OCI-LY7 (cell line): ENCODE measurements around the gene ULK3. TPM values are rescaled to one million over a fixed set of nuclear protein-coding genes. Genes with fewer than 3 reads are reported as not detected.

Experiments used
- BruUV-seq: library from RNA; stranded (reverse); fragments of 400-500 nt; replicated peaks from 2 replicates; lab custom pipeline; 2021; lab: Mats Ljungman, UMichigan
- CTCF ChIA-PET: fragments of 300-600 bp; sonication (Branson Sonifier 250); formaldehyde crosslinking; loops from one replicate; lab custom pipeline; 2022; ENCODE audit warnings: antibody characterized with exemption; ENCODE audit not compliant: unreplicated experiment; lab: Charles Lee
- POLR2A ChIA-PET: fragments of 300-600 bp; sonication (Branson Sonifier 250); formaldehyde crosslinking; loops from one replicate; lab custom pipeline; 2022; ENCODE audit warnings: antibody characterized with exemption; lab: Charles Lee
- DNase-seq: peaks from one replicate; pipeline ENCODE4 v3.0.0-alpha.2; 2015; ENCODE audit warnings: low spot score
- H2AFZ ChIP-seq: fragments of 200-600 bp; sonication (generic), shearing (Covaris generic); 2 replicates; pipeline ENCODE4 v1.6.1; 2014; ENCODE audit warnings: mild to moderate bottlenecking, antibody characterized with exemption, low read length, moderate library complexity
- H3K27ac ChIP-seq: fragments of 200-600 bp; sonication (generic); 2 replicates; pipeline ENCODE4 v1.5.1; 2014; ENCODE audit warnings: mixed run types, low read depth, mild to moderate bottlenecking, moderate library complexity, low read length, inconsistent platforms; ENCODE audit not compliant: poor library complexity, severe bottlenecking
- H3K36me3 ChIP-seq: fragments of 200-600 bp; sonication (generic); 2 replicates; pipeline ENCODE4 v1.6.1; 2014; ENCODE audit warnings: mild to moderate bottlenecking, antibody characterized with exemption, low read length, moderate library complexity, mixed read lengths; ENCODE audit not compliant: insufficient read depth
- H3K4me1 ChIP-seq: fragments of 200-600 bp; sonication (generic); 2 replicates; pipeline ENCODE4 v1.5.1; 2014; ENCODE audit warnings: mild to moderate bottlenecking, low read length; ENCODE audit not compliant: insufficient read depth, poor library complexity, severe bottlenecking
- H3K4me2 ChIP-seq: fragments of 200-600 bp; sonication (generic); 2 replicates; pipeline ENCODE4 v1.6.1; 2014; ENCODE audit warnings: mild to moderate bottlenecking, low read length
- H3K4me3 ChIP-seq: fragments of 200-600 bp; sonication (generic); 2 replicates; pipeline ENCODE4 v1.5.1; 2014; ENCODE audit warnings: mild to moderate bottlenecking, low read depth, low read length; ENCODE audit not compliant: poor library complexity, severe bottlenecking
- H3K79me2 ChIP-seq: fragments of 200-600 bp; sonication (generic); 2 replicates; pipeline ENCODE4 v1.6.1; 2016; ENCODE audit warnings: low read depth, mild to moderate bottlenecking, low read length, moderate library complexity, mixed read lengths; ENCODE audit not compliant: insufficient read depth
- H3K9me2 ChIP-seq: fragments of 200-600 bp; sonication (generic); 2 replicates; pipeline ENCODE4 v1.6.1; 2016; ENCODE audit warnings: mild to moderate bottlenecking, low read length, mixed read lengths; ENCODE audit not compliant: insufficient read depth
- H3K9me3 ChIP-seq: fragments of 200-600 bp; sonication (generic); 2 replicates; pipeline ENCODE4 v1.6.1; 2014; ENCODE audit warnings: mild to moderate bottlenecking, mixed run types, low read length, mixed read lengths
- H4K20me1 ChIP-seq: fragments of 200-600 bp; sonication (generic); 2 replicates; pipeline ENCODE4 v1.6.1; 2014; ENCODE audit warnings: mild to moderate bottlenecking, antibody characterized with exemption, low read length, moderate library complexity, mixed read lengths; ENCODE audit not compliant: insufficient read depth
- EZH2phosphoT487 ChIP-seq: fragments of 200-600 bp; sonication (generic); IDR thresholded peaks from 2 replicates; pipeline ENCODE4 v1.6.1; 2018; ENCODE audit warnings: low read depth, borderline replicate concordance, mild to moderate bottlenecking, mixed run types, antibody characterized with exemption, low read length, moderate library complexity, mixed read lengths
- intact Hi-C: fragments of 100-400 bp; cut with micrococcal nuclease; formaldehyde crosslinking; loops from one replicate; pipeline ENCODE4 v1.10.0; 2022; ENCODE audit not compliant: unreplicated experiment
- total RNA-seq, 2 experiments: library from RNA; depleted of rRNA in 1 of 2; stranded (reverse); fragments of >200 nt in 1 of 2; shearing (Covaris generic) in 1 of 2; gene quantifications; 2 replicates each; pipeline ENCODE4 v1.2.3, GENCODE V29; 2014 to 2022
- TF ChIP-seq, protein P1 (sequence below): fragments of 200-600 bp; sonication (generic); conservative IDR thresholded peaks from 2 replicates; pipeline ENCODE4 v1.5.1; 2014; ENCODE audit warnings: mild to moderate bottlenecking, antibody characterized with exemption, low read length, moderate library complexity, mixed read lengths

ULK3 gene
- total RNA-seq, 2 experiments from 2014 or later: 31.7 to 46.4 TPM

DNA sequence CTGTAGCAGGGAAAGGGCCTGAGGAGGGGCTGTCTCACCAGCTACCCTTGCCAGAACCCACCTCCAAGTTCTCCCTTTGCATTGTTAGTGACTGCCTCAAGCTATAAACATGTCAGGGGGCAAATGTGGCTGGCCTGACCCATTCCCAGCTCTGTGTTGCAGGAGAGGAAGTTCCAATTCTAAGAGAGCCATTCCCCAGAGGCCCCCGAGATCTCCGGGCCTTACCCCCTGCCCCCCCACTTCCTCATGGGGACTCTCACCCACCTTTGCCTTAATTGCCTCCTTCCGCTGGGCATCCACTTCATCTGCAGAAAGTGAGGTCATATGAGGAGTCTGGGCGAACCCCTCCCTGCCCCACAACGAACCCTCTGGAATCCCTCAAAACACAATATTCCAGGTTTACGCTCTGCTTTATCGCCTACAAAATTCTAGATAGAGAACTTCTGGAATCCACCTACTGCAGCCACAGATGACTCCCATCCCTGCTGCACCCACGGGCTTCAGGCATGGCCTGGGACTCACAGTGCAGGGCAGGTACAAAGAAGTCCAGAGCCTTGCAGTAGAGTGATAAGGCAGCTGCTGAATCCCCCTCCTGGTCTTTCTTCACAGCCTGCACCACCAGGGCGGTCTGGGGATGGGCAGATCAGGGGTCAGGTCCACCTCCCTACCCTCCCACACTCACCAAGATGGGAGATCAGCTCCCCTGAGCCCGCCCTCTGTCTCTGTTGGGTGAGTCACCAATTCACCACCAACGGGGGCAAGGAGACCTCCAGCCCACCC is 4.0 kb downstream of the ULK3 start:
- POLR2A ChIA-PET: no interaction called here
- Histone ChIP-seq H4K20me1 (no peaks in the 10 kb centered on the region), H3K36me3 (peaks cover 3% of the 10 kb centered on the region; the same call in 1 of the 2 replicates), H3K4me1 (peaks cover 24% of the 10 kb centered on the region), H3K4me3 (no peak overlapping the region), H3K4me2 (no peak overlapping the region), H3K79me2 (no peaks in the 10 kb centered on the region), H3K27ac (no peak overlapping the region), H2AFZ (no peak overlapping the region), H3K9me2 (no peaks in the 10 kb centered on the region), H3K9me3 (no peaks in the 10 kb centered on the region)
- BruUV-seq: no TSS peak
- CTCF ChIA-PET: interaction anchor here (0.7 kb wide), 1 partner anchor 64 kb away, joined by 4 read pairs; no protein-coding TSS in a partner anchor
- no peak for TF ChIP-seq EZH2phosphoT487
- TF ChIP-seq, protein P1, sequence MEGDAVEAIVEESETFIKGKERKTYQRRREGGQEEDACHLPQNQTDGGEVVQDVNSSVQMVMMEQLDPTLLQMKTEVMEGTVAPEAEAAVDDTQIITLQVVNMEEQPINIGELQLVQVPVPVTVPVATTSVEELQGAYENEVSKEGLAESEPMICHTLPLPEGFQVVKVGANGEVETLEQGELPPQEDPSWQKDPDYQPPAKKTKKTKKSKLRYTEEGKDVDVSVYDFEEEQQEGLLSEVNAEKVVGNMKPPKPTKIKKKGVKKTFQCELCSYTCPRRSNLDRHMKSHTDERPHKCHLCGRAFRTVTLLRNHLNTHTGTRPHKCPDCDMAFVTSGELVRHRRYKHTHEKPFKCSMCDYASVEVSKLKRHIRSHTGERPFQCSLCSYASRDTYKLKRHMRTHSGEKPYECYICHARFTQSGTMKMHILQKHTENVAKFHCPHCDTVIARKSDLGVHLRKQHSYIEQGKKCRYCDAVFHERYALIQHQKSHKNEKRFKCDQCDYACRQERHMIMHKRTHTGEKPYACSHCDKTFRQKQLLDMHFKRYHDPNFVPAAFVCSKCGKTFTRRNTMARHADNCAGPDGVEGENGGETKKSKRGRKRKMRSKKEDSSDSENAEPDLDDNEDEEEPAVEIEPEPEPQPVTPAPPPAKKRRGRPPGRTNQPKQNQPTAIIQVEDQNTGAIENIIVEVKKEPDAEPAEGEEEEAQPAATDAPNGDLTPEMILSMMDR: no peak
- intact Hi-C loops: no loop called here
- DNase-seq: no peak

DNA sequence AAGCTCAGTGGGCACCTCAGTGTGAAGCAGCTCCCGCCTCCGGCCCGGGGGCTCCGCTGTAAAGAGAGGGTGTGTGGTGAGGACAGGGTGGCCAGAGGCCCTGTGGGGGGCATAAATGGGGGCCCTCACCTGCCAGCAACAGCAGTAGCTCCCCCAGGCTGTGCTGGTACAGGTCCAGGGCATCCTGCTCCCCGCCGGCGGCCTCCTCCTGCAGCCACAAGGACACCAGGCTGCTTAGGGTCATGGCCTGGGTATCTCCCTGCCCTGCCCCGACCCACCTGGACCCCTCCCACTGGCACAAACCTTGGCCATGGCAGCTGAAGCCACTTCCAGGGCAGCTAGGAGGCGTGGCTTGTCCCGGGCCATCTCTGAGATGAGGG is 4.8 kb downstream of the ULK3 start:
- H4K20me1 ChIP-seq: no peaks in the 10 kb centered on the region
- peaks cover 2% of the 10 kb centered on the region; the same call in 1 of the 2 replicates for H3K36me3 ChIP-seq
- H3K4me2 ChIP-seq: no peak overlapping the region
- no peaks in the 10 kb centered on the region for H3K79me2 ChIP-seq
- no peak overlapping the region for H3K4me3 ChIP-seq
- H2AFZ ChIP-seq: no peak overlapping the region
- BruUV-seq: no TSS peak
- CTCF ChIA-PET: interaction anchor here (0.6 kb wide), 1 partner anchor 200 kb away, joined by 3 read pairs; no protein-coding TSS in a partner anchor
- H3K4me1 ChIP-seq: peaks cover 21% of the 10 kb centered on the region
- no peaks in the 10 kb centered on the region for H3K9me3 ChIP-seq
- POLR2A ChIA-PET: interaction anchor here (0.6 kb wide), 1 partner anchor 17 kb away, joined by 3 read pairs; no protein-coding TSS in a partner anchor
- H3K9me2 ChIP-seq: no peaks in the 10 kb centered on the region
- TF ChIP-seq, protein P1: no peak
- no peak for TF ChIP-seq EZH2phosphoT487
- intact Hi-C loops: no loop called here
- no peak overlapping the region for H3K27ac ChIP-seq
- DNase-seq: no peak
